Measurements from ENCODE around the gene IDH3A. TPM values are rescaled to one million over a fixed set of nuclear protein-coding genes. Genes with fewer than 3 reads are reported as not detected.
A peak's percentile ranks its signal among the peaks of the same experiment; 100 is the strongest.
"Not testable (repeated sequence)": the region's sequence is repeated elsewhere in the genome, so short reads cannot be mapped to it uniquely, and the experiment has no call there.

IDH3A gene
- total RNA-seq, 2 donors from 2014 or later, result 135 to 169 TPM

DNA sequence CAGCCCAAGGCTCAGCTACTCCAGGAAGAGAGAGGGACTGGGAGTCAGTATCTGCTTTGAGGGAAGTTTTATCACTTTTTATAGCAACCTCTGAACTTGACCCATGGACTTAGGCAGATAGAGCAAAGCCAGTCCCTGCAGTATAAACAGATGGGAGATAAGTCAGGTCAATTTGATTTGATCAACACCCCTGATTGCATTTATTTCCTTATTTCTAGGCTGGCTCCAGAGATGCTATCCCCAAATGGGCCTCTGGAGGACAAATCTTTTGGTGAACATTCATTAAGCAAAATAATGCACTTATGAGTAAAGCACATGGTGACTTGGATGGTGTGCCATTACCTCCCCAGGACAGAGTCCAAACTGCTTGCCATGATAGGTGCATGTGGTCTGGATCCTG is 8.9 kb upstream of the IDH3A start:
- ATAC-seq (no peak), DNase-seq (ENCODE audit: low spot score) (no peak)
- no peaks in the 10 kb centered on the region for H3K9me3 Mint-ChIP-seq
- peaks cover 0 to 3% of the 10 kb centered on the region in 2 donors for H3K4me1 Mint-ChIP-seq (ENCODE audit: low read depth in 2 of 2)
- no peaks in the 10 kb centered on the region for H3K27me3 Mint-ChIP-seq
- no peak overlapping the region for H3K27ac Mint-ChIP-seq
- no peaks in the 10 kb centered on the region for H3K36me3 Mint-ChIP-seq
- no peak overlapping the region for H3K4me3 Mint-ChIP-seq

DNA sequence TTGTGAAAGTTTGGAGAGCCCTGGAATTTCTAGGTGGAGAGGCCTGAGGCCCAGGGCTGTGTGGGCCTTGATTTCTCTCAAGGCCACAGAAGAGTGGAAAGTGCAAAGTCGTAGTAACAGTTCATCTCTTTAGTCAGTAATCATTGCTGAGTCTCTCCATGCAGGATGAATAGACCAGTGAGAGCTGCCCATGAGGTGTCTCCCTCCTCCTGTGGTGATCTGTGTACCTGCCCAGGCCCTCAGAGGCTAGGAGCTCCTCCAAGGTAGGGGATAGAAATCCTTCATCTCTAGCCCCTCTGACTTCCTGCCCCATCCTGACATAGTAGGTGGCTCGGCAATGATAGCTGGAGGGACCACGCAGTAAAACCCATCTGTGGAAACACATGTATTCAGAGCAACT is 6.8 kb upstream of the IDH3A start:
- DNase-seq (ENCODE audit: low spot score) (no peak), ATAC-seq (no peak)
- Mint-ChIP-seq H3K36me3 (no peaks in the 10 kb centered on the region), H3K4me3 (no peak overlapping the region), H3K4me1 (ENCODE audit: low read depth in 2 of 2) (peaks cover 4 to 5% of the 10 kb centered on the region in 2 donors), H3K27ac (no peak overlapping the region), H3K9me3 (no peaks in the 10 kb centered on the region), H3K27me3 (no peaks in the 10 kb centered on the region)

DNA sequence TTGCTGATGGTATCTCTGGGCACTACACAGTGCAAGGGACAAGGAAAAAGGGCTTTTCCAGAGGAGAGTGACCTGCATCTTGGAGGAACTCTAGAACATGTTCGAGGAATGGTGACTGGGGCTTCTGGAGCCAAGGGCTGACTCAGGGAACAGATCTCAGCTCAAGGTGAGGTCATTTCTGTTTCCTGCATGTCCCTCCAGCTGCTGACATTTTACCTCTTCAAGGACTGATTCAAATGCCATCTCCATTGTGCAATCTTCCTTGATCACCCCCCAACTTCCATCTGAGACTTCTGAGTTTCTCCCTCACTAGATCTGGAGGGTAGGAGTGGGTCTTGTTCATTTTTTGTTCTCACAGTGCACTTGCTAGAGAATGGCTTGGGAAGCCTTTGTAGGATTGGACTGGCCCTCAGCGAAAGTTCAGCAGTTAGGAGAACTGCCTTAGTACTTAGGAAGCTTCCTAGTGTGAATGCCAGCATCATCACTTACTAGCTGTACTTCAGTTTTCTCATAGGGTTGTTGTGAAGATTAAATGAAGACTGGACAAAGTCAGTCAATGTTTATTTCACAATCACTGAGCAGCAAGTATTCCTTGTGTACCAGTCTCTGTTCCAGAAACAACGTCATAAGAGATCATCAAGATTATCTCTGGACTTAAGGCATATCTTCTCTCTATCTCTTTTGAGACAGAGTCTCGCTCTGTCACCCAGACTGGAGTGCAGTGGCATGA is 2.6 kb upstream of the IDH3A start:
- H3K4me3 Mint-ChIP-seq, result no peak overlapping the region
- no peaks in the 10 kb centered on the region for H3K27me3 Mint-ChIP-seq
- H3K4me1 Mint-ChIP-seq (ENCODE audit: low read depth in 2 of 2), result peaks cover 24 to 26% of the 10 kb centered on the region in 2 donors
- no peak for ATAC-seq
- H3K36me3 Mint-ChIP-seq, result no peaks in the 10 kb centered on the region
- no peak for DNase-seq (ENCODE audit: low spot score)
- no peaks in the 10 kb centered on the region for H3K9me3 Mint-ChIP-seq
- peak overlapping the region; percentile 7 to 98 for H3K27ac Mint-ChIP-seq

DNA sequence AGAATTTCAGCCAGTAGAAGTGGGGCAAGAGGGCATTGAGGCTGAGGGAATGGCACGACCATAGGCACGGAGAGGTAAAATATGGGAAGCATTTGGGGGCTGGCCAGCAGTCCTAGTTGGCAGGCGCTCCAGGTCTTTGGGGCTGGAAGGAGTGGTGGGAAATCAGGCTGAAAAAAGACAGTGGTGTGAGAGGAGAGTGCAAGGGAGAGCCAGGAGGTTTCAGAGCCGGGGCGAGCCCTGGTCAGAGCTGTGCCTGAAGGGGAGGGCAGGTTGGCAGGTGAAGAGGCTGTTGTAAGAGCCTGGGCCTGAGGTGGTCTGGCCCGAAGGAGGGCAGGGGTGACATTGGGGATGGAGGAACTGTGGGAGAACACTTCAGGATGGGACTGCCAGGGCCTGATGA is 1.6 kb upstream of the IDH3A start:
- no peaks in the 10 kb centered on the region for H3K9me3 Mint-ChIP-seq
- ATAC-seq, result no peak
- H3K27me3 Mint-ChIP-seq, result no peaks in the 10 kb centered on the region
- no peaks in the 10 kb centered on the region for H3K36me3 Mint-ChIP-seq
- DNase-seq (ENCODE audit: low spot score), result no peak
- H3K4me3 Mint-ChIP-seq, result peak overlapping the region; percentile 56
- H3K4me1 Mint-ChIP-seq (ENCODE audit: low read depth in 2 of 2), result peaks cover 21 to 26% of the 10 kb centered on the region in 2 donors
- H3K27ac Mint-ChIP-seq, result peak overlapping the region; percentile 7 to 98

GRCh38 chr15:78148392-78149067 is 632 bp upstream of the IDH3A start:
- H3K27ac Mint-ChIP-seq, result peak overlapping the region; percentile 74 to 98
- peak overlapping the region; percentile 81 for H3K4me3 Mint-ChIP-seq
- H3K4me1 Mint-ChIP-seq (ENCODE audit: low read depth in 2 of 2), result peaks cover 26% of the 10 kb centered on the region in 2 donors
- H3K36me3 Mint-ChIP-seq, result peaks cover 4% of the 10 kb centered on the region
- no peak for ATAC-seq
- DNase-seq (ENCODE audit: low spot score), result no peak
- no peaks in the 10 kb centered on the region for H3K27me3 Mint-ChIP-seq
- H3K9me3 Mint-ChIP-seq, result no peaks in the 10 kb centered on the region

DNA sequence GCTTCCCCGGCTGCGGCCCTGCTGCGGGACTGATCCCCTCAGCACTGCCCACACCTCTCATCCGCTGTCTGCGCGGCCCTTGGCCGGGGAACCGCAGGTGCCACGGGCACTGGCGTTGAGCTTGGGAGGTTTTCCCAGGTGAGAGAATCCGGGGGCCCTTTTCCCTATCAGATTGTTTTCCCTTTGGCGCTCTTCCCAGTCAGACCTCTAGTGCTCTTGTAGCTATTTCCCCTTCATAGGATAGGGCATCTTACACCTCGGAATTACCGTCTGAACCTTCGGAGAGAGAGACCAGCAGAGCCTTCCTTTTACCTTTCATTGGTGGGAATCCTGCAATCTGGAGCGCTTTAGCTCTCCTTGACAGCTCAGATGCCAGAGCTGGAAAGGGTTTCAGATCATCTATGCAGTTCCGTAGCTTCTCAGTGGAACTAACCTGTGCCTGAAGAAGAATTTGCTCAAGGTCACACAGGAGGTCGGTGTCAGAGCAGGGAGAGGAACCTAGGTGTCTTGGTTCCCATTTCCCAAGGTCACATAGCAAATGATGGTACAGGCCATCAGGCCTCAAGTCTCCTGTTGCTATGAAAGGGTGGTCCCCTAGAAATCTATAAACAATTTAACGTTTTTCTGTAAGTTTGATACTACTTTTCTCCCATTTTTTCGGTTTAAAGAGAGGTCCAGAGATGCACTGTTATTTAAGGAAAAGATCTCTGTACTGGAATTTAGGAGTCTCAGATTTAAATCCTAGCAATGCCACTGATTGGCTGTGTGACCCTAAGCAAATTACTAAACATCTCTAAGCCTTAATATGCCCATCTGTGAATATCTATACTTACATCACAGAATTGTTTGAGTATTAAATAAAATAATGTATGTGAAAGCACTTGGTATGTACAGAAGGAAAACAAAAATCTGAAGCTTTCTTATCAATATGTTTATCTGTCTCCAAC is 916 bp downstream of the IDH3A start:
- no peaks in the 10 kb centered on the region for H3K9me3 Mint-ChIP-seq
- H3K4me1 Mint-ChIP-seq (ENCODE audit: low read depth in 2 of 2), result peaks cover 26% of the 10 kb centered on the region in 2 donors
- DNase-seq (ENCODE audit: low spot score) (no peak), ATAC-seq (no peak)
- H3K36me3 Mint-ChIP-seq, result peaks cover 4% of the 10 kb centered on the region
- H3K27me3 Mint-ChIP-seq, result no peaks in the 10 kb centered on the region
- H3K4me3 Mint-ChIP-seq, result peak overlapping the region; percentile 95
- peak overlapping the region; percentile 67 to 87 for H3K27ac Mint-ChIP-seq

GRCh38 chr15:78151075-78151474 is 1.9 kb downstream of the IDH3A start:
- H3K9me3 Mint-ChIP-seq; DNase-seq (ENCODE audit: low spot score); H3K36me3 Mint-ChIP-seq; H3K27me3 Mint-ChIP-seq; ATAC-seq: not testable (repeated sequence)
- Mint-ChIP-seq H3K4me1 (ENCODE audit: low read depth in 2 of 2) (peaks cover 26% of the 10 kb centered on the region in 2 donors), H3K27ac (peak overlapping the region; percentile 67 to 87), H3K4me3 (peak overlapping the region; percentile 95)

GRCh38 chr15:78154955-78155354 is 5.8 kb downstream of the IDH3A start:
- Mint-ChIP-seq H3K9me3 (no peaks in the 10 kb centered on the region), H3K27me3 (no peaks in the 10 kb centered on the region), H3K27ac (no peak overlapping the region), H3K4me1 (ENCODE audit: low read depth in 2 of 2) (peaks cover 10 to 12% of the 10 kb centered on the region in 2 donors), H3K4me3 (no peak overlapping the region), H3K36me3 (peaks cover 4% of the 10 kb centered on the region)
- ATAC-seq (no peak), DNase-seq (ENCODE audit: low spot score) (no peak)

DNA sequence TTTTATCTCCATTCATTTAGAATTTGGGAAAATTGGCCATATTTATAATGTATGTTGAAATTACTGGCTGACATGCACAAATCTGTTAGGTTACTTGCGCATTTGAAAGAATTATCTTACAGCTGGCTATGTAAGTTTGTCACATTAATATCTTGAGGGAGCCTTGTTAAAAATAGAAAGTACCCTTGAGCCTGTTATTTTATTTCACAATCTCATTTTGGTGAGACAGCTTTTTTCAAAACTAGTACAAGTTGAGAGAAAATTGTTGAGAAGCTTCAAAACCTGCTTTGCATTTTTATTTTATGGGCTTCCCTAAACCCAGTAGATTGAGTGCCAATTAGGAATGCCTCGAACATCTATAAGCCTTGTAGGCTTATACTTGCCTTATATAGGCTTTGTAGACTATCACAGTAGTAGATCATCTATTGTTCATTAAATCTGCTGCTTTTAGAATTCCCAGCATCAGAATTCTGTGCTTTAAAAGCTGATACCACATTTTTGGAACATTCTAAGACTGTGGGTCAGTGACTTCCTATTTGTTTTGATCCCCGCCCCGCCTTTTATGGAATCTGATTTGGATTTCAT is 6.3 kb downstream of the IDH3A start:
- H3K9me3 Mint-ChIP-seq, result no peaks in the 10 kb centered on the region
- no peak for ATAC-seq
- DNase-seq (ENCODE audit: low spot score), result no peak
- no peaks in the 10 kb centered on the region for H3K27me3 Mint-ChIP-seq
- H3K36me3 Mint-ChIP-seq, result peaks cover 4% of the 10 kb centered on the region
- H3K4me1 Mint-ChIP-seq (ENCODE audit: low read depth in 2 of 2), result peaks cover 5 to 10% of the 10 kb centered on the region in 2 donors
- H3K27ac Mint-ChIP-seq, result no peak overlapping the region
- no peak overlapping the region for H3K4me3 Mint-ChIP-seq

GRCh38 chr15:78156653-78157052 is 7.5 kb downstream of the IDH3A start:
- no peak overlapping the region for H3K4me3 Mint-ChIP-seq
- H3K9me3 Mint-ChIP-seq, result no peaks in the 10 kb centered on the region
- peaks cover 5% of the 10 kb centered on the region for H3K36me3 Mint-ChIP-seq
- no peak overlapping the region for H3K27ac Mint-ChIP-seq
- DNase-seq (ENCODE audit: low spot score), result no peak
- H3K4me1 Mint-ChIP-seq (ENCODE audit: low read depth in 2 of 2), result peaks cover 0 to 5% of the 10 kb centered on the region in 2 donors
- no peaks in the 10 kb centered on the region for H3K27me3 Mint-ChIP-seq
- no peak for ATAC-seq

DNA sequence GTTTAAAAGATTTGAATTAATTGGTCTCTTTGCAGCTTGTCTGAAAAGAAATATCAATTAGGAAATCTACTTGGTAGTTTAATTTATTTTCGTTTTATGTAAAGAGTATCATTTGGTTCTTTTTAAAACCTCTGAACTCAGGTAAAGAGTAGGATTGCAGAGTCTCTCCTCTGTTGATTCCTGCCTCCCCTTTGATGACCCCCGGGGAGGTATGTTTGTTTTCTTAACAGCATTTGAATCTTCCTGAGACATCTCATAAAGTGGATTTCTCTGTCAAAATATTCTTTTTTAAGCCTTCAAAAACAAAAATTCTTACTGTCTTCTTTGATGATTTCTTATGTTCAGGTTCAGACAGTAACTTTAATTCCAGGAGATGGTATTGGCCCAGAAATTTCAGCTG is 8.0 kb downstream of the IDH3A start:
- ATAC-seq, result no peak
- H3K27ac Mint-ChIP-seq, result peak overlapping the region in 1 of 2 donors; percentile 41
- H3K36me3 Mint-ChIP-seq, result peaks cover 11% of the 10 kb centered on the region
- H3K4me3 Mint-ChIP-seq, result no peak overlapping the region
- H3K4me1 Mint-ChIP-seq (ENCODE audit: low read depth in 2 of 2), result peaks cover 0 to 5% of the 10 kb centered on the region in 2 donors
- no peaks in the 10 kb centered on the region for H3K27me3 Mint-ChIP-seq
- DNase-seq (ENCODE audit: low spot score), result no peak
- no peaks in the 10 kb centered on the region for H3K9me3 Mint-ChIP-seq

GRCh38 chr15:78159395-78159794 is 10.2 kb downstream of the IDH3A start:
- H3K27ac Mint-ChIP-seq, result no peak overlapping the region
- H3K4me1 Mint-ChIP-seq (ENCODE audit: low read depth in 2 of 2), result no peaks in the 10 kb centered on the region
- H3K36me3 Mint-ChIP-seq, result peaks cover 20% of the 10 kb centered on the region
- no peaks in the 10 kb centered on the region for H3K9me3 Mint-ChIP-seq
- H3K4me3 Mint-ChIP-seq, result no peak overlapping the region
- H3K27me3 Mint-ChIP-seq, result no peaks in the 10 kb centered on the region
- DNase-seq (ENCODE audit: low spot score) (no peak), ATAC-seq (no peak)

- peaks cover 26% of the 10 kb centered on the region for H3K36me3 Mint-ChIP-seq
- DNase-seq (ENCODE audit: low spot score), result no peak
- no peak for ATAC-seq
- no peak overlapping the region for H3K27ac Mint-ChIP-seq
- no peaks in the 10 kb centered on the region for H3K27me3 Mint-ChIP-seq
- no peaks in the 10 kb centered on the region for H3K9me3 Mint-ChIP-seq
- peaks cover 4 to 6% of the 10 kb centered on the region in 2 donors for H3K4me1 Mint-ChIP-seq (ENCODE audit: low read depth in 2 of 2)
- no peak overlapping the region for H3K4me3 Mint-ChIP-seq
These were observed 12.9 kb downstream of the IDH3A start for GRCh38 chr15:78162038-78162437.

Data from natural killer cell treated with Interleukin-12 subunit alpha and Interleukin-12 subunit beta and Interleukin-15 and Interleukin-18, amount 100 ng/mL, for 72 hours (primary cell).